HG03139 (cell line): ENCODE measurements around the gene NGFR.

ENCODE experiments used
- ATAC-seq: cut with Tn5 transposase; IDR thresholded peaks from one replicate; pipeline ENCODE4 v1.9.1; 2021; ENCODE audit not compliant: unreplicated experiment

Gene NGFR

GRCh38 chr17:49469831-49470810 lies 25.0 kb upstream of the NGFR start:
- no peak for ATAC-seq

- ATAC-seq: no peak
These were observed 23.9 kb upstream of the NGFR start for GRCh38 chr17:49471089-49471683.

GRCh38 chr17:49471769-49472168 lies 23.3 kb upstream of the NGFR start:
- ATAC-seq: no peak

GRCh38 chr17:49472527-49472926 lies 22.6 kb upstream of the NGFR start:
- ATAC-seq: no peak

GRCh38 chr17:49473900-49474751 lies 21.0 kb upstream of the NGFR start:
- ATAC-seq: no peak

- no peak for ATAC-seq
These were observed 17.4 kb upstream of the NGFR start for GRCh38 chr17:49477709-49478108.

- ATAC-seq: no peak
These were observed 14.1 kb upstream of the NGFR start for GRCh38 chr17:49480836-49481615.

GRCh38 chr17:49482144-49482817 lies 12.8 kb upstream of the NGFR start:
- ATAC-seq: no peak

GRCh38 chr17:49483599-49484509 lies 11.2 kb upstream of the NGFR start:
- ATAC-seq: no peak

GRCh38 chr17:49484588-49484987 lies 10.5 kb upstream of the NGFR start:
- no peak for ATAC-seq

GRCh38 chr17:49486012-49486641 lies 9.0 kb upstream of the NGFR start:
- no peak for ATAC-seq

GRCh38 chr17:49487183-49487582 lies 7.9 kb upstream of the NGFR start:
- no peak for ATAC-seq

GRCh38 chr17:49488612-49489011 lies 6.5 kb upstream of the NGFR start:
- no peak for ATAC-seq

- no peak for ATAC-seq
These were observed 5.7 kb upstream of the NGFR start for GRCh38 chr17:49489348-49489747.

- no peak for ATAC-seq
These were observed 4.8 kb upstream of the NGFR start for GRCh38 chr17:49490276-49490675.

GRCh38 chr17:49491192-49491769 lies 3.8 kb upstream of the NGFR start:
- no peak for ATAC-seq

GRCh38 chr17:49494399-49494985 lies 601 bp upstream of the NGFR start:
- no peak for ATAC-seq

GRCh38 chr17:49495842-49496182 lies 719 bp downstream of the NGFR start:
- no peak for ATAC-seq
